Cardiac fibroblast (primary cell): ENCODE data around the gene ZBTB8A.

Source experiments
- DNase-seq, 2 donors: peaks; one replicate each; pipeline versions ENCODE4 v3.0.0 to v3.0.0-alpha.2; 2010; ENCODE audit warnings: low read depth in 2 of 2
- H3K4me3 ChIP-seq, 2 donors: replicated peaks in 1 of 2; 1 replicate in 1 of 2; 2 replicates in 1 of 2; pipeline ENCODE4 v1.5.1; 2011; ENCODE audit warnings: low read depth in 2 of 2, low read length in 2 of 2, mild to moderate bottlenecking in 2 of 2, moderate library complexity in 1 of 2
- TF ChIP-seq, protein P1 (sequence below): IDR thresholded peaks from one replicate; pipeline ENCODE4 v1.5.1; 2011; ENCODE audit warnings: low read depth, mild to moderate bottlenecking, low read length, inconsistent platforms

Gene ZBTB8A

GRCh38 chr1:32536117-32536516 lies 3.1 kb upstream of the ZBTB8A start:
- no peak overlapping the region for H3K4me3 ChIP-seq
- DNase-seq = no peak
- TF ChIP-seq, protein P1, sequence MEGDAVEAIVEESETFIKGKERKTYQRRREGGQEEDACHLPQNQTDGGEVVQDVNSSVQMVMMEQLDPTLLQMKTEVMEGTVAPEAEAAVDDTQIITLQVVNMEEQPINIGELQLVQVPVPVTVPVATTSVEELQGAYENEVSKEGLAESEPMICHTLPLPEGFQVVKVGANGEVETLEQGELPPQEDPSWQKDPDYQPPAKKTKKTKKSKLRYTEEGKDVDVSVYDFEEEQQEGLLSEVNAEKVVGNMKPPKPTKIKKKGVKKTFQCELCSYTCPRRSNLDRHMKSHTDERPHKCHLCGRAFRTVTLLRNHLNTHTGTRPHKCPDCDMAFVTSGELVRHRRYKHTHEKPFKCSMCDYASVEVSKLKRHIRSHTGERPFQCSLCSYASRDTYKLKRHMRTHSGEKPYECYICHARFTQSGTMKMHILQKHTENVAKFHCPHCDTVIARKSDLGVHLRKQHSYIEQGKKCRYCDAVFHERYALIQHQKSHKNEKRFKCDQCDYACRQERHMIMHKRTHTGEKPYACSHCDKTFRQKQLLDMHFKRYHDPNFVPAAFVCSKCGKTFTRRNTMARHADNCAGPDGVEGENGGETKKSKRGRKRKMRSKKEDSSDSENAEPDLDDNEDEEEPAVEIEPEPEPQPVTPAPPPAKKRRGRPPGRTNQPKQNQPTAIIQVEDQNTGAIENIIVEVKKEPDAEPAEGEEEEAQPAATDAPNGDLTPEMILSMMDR = no peak

GRCh38 chr1:32536764-32537163 lies 2.5 kb upstream of the ZBTB8A start:
- TF ChIP-seq, protein P1 = no peak
- H3K4me3 ChIP-seq = no peak overlapping the region
- no peak for DNase-seq

DNA sequence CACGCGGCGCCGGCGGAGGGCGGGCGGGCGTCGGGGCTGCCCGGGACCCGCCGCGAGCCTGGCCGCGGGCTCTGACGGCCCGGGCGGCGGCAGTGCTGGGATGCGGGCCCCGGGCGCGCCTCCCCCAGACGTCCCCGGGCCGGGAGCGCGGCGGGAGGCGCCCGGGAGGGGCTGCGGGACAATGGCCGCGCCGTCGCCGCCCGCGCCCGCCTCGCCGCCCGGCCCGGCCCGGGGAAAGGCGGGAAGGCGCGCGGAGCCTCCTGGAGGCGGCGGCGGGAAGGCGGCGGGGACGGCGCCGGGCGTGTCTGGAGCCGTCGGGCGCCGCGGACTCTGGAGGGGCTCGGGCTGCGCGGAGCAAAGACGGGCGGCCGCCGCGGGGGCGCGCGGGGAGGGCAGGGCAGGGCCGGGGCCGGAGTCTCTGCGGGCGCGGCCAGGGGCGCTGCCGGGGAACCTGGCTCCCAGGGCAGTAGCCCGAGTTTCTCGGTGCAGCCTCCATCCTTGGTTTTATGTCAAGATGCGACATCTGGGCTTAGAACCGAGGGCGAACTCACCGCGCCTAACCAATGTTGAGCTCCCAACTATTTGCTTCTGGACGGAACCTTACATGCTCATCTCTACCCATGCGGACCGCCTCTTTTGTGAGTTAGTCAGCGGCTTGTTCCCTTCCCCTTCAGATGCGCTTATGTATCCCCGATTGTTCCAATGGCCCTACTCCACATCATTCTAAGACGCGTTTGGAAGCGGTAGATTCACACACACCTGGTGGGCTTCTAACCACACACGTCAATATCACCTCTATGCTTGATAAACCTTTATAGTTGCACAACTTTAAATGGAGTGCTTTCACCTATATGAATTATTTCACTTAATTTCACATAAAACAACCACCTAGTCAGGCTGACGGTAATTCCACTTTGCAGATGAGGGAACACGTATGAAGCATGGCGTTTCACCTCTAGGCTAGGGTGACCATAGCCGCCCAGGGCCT lies 651 bp downstream of the ZBTB8A start:
- H3K4me3 ChIP-seq = peak overlapping the region; percentile 64 to 66
- peak; percentile 48 to 63 for DNase-seq

GRCh38 chr1:32540605-32541004 lies 1.4 kb downstream of the ZBTB8A start:
- DNase-seq = peak in 1 of 2 donors; percentile 4
- TF ChIP-seq, protein P1 = no peak
- H3K4me3 ChIP-seq = peak overlapping the region; percentile 64 to 66

More for the DNA sequence above, 651 bp downstream of the ZBTB8A start:
- TF ChIP-seq, protein P1 = no peak

DNA sequence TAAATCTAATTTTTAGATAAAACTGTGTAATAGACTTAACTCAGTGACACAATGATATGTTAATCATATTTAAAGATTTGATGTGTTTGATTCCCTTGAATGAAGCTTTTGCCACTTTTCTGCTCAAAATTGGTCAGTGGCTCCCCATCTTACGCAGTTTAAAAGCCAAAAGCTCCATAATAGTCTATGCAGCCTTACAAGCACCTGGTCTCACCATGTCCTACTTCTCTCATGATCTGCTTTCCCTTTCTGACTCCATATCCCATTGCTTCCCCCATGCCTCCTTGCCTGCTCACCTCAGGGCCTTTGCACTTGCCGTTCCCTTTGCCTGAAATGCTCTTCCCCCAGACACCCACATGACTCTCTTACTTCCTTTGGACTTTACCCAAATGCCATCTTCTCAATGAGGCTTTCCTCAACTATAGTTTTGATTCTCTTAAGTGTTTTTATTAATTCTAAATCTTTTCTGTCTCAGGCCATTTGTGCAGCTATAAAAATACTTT lies 1.9 kb downstream of the ZBTB8A start:
- H3K4me3 ChIP-seq = no peak overlapping the region
- TF ChIP-seq, protein P1 = no peak
- DNase-seq = no peak

DNA sequence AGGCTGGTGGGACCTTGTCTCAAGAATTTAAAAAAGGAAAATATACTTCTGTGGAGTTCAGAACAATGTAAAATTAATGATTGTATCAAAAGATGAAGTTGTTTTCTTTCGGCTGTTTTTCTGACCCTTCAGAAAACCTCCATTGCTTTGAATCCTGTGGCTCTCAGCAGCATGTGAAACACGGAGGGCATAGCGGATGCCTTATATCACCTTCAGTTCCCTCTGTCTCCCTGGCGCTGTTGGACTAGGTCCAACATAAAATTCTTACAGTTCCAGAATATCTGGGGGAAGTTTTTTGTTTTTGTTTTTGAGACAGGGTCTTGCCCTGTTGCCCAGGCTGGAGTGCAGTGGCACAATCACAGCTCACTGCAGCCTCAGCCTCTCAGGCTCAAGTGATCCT lies 7.4 kb downstream of the ZBTB8A start:
- no peak overlapping the region for H3K4me3 ChIP-seq
- no peak for DNase-seq
- TF ChIP-seq, protein P1 = no peak
